NCI-H345 treated with DMSO at 0.1 percent for 48 hours (cell line): ENCODE data around the gene PCNX1.
"Not testable (repeated sequence)": the region's sequence is repeated elsewhere in the genome, so short reads cannot be mapped to it uniquely, and the experiment has no call there.

Experiments used
- DNase-seq: peaks from one replicate; lab custom pipeline; 2025; ENCODE audit not compliant: unreplicated experiment; lab: John Stamatoyannopoulos, UW

PCNX1 gene

GRCh38 chr14:71006200-71006563 lies 98.9 kb downstream of the PCNX1 start:
- DNase-seq, result no peak

DNA sequence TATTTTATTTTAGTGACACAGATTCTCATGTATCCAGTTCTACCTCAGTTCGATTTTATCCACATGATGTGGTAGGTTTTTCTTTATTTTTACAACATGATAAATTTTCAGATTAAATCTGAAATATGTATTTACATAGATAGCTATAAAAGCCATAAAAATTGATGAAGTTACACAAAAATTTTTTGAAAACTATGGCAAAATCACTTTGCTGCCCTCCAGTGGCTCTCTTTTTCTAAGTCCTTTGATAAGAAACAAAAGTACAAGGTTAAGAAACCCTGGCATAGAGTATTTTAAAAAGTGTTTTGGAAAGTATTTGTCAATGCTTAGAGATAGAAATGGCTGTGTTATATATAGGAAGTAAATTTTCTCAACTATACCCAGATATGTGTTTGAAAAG lies 104.2 kb downstream of the PCNX1 start:
- DNase-seq, result no peak

DNA sequence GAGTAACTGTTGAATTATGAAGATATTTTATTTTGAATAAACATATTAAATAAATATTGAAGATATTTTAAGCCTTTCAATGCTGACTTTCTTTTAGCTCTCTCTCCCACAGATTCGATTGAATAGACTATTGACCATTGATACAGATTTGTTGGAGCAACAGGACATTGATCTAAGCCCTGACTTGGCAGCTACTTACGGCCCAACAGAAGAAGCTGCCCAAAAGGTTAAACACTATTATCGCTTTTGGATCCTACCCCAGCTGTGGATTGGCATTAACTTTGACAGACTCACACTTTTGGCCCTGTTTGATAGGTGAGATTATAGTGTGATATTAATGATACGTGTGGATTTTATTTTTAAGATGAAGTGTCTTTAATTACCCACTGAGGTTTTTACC lies 105.6 kb downstream of the PCNX1 start:
- no peak for DNase-seq

DNA sequence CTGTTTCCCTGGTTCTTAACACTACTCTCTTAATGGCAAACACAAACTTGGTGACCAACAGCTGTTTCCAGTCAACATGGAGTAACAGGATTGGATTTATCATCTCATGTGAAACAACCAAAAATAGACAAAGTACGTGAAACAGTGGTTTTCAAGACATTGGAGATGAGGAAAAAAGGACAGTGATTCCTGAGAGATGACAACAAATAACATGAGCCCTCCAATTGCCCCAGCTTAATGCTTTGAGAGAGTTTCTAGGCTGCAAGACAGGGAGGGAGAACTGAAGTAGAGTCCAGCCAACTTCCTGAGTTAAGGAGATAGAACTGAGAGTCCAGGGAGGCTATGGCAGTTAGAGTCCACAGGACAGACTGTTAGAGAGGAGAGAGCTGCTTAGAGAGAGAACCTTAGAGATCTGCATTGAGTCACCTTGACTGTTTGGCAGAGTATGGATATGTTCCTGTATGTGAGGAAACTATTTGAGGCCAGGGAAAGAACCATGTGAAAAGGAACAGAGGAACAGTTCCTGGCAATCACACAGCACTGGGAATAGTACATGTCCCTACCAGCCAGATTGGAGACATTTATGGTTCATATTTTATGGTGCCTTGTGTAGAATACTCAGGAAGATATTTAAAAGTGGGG lies 106.4 kb downstream of the PCNX1 start:
- no peak for DNase-seq

DNA sequence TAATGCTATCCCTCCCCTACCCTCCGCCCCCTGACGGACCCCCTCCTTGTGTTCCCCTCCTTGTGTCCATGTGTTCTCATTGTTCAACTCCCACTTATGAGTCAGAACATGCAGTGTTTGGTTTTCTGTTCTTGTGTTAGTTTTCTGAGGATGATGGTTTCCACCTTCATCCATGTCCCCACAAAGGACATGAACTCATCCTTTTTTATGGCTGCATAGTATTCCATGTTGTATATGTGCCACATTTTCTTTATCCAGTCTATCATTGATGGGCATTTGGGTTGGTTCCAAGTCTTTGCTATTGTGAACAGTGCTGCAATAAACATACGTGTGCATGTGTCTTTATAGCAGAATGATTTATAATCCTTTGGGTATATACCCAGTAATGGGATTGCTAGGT lies 112.7 kb downstream of the PCNX1 start:
- not testable (repeated sequence) for DNase-seq

DNA sequence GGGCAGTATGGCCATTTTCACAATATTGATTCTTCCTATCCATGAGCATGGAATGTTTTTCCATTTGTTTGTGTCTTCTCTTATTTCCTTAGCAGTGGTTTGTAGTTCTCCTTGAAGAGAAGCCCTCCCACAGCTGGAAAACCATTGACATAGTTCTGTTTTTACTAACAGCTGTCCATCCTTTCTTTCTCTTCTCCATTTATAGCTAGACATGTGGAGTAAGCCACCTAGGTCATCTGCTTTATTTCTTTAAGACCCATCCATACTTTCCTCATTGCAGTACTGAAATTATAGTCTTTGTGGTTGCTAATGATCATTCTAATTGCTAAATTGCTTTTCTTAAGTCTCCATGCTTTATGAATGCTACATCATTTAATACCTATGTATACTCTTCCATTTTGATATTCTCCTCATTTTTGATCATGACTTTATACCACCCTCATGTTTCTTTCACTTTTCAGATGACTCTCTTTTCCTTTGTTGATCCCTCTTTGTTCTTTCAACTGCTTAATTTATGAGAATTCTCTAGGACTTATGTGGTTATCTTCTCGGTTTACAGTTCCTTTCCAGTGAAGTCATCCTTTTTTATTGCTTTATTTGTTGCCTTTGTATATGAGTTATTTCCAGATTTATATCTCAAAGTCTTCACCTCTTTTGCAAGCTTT lies 114.2 kb downstream of the PCNX1 start:
- no peak for DNase-seq

- no peak for DNase-seq
Observed at GRCh38 chr14:71022012-71022869, 115.0 kb downstream of the PCNX1 start.

DNA sequence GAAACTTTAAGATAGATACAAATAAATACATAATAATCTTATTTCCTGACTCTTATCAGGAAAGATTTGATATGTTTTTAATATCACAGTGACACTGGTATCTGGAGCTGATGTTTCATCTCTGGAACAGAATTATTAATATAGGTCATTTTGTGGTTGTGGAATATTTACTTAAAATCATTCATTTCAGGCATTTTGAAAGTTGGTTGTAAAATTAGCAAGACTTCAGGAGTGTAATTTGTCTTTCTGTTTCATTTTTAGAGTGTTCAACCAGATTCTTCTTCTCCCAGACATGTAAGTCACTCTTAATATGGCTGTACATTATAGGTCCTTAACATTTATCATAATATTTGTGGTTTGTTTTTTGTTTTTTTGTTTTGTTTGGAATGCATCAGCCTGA lies 115.7 kb downstream of the PCNX1 start:
- no peak for DNase-seq

GRCh38 chr14:71029236-71029781 lies 122.0 kb downstream of the PCNX1 start:
- no peak for DNase-seq

- no peak for DNase-seq
Observed at GRCh38 chr14:71031000-71031399, 123.7 kb downstream of the PCNX1 start.

DNA sequence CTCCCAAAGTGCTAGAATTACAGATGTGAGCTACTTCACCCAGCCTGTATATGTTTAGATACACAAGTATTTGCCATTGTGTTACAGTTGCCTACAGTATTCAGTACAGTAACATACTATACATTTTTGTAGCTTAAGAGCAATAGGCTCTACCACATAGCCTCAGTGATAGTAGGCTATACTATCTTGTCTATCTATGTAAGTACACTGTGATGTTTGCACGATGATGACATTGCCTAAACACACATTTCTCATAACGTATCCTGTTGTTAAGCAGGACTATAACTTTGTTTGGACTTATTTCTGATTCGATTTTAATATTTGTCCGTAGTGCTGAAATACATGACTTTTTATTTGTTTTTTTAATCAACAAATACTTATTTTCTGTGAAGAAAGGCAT lies 129.2 kb downstream of the PCNX1 start:
- DNase-seq, result no peak

GRCh38 chr14:71048393-71048792 lies 141.1 kb downstream of the PCNX1 start:
- DNase-seq, result no peak

DNA sequence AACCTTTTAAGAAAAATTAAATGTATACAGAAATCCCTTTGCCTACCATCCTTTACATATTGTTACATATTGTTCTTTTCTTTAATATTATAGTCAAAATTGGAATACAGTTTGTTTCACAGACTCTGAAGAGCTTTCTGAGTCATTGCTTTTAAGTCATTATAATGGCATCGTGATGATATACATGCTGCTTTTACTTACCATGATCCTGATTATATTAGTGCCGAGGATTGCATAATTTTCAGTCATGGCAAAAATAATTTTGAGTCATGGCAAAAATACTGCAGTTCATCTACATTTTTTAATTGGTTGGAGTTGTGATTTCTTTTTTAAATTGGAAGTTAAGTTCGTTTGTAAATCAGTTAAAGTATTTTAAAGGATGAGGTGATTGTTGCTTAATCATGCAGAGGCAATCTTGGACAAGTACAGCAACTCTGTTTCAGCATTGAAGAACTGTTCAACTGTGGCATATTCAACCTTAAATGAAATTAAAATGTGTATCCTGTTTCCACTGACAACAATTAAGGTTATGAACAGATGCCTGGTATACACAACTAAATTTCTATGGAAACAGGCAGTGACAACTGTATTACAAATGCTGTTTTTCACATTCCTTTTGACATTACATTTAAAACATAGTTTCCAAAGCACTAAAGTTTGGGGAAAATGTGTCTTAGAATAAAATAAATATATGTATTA lies 142.3 kb downstream of the PCNX1 start:
- no peak for DNase-seq

GRCh38 chr14:71050227-71050823 lies 143.1 kb downstream of the PCNX1 start:
- no peak for DNase-seq

DNA sequence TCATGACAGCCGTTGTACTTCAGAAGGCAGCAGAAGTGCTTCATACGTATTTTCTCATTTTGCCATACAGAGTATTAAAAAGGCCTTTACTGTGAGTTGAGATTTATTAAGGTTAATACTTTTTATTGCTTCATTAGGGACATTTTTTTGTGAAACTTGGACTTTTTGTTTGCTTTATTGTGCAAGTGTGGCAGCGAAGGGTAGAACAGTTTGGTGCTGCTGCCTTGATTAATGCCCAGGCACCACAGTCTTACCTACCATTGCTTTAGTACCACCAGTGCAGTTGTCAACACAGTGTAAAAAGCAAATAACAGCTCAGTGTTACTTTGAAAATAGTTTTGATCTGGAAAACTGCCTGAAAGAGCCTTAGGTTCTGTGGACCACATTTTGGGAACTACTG lies 147.4 kb downstream of the PCNX1 start:
- DNase-seq, result no peak

- DNase-seq, result no peak
Observed at GRCh38 chr14:71056168-71056567, 148.9 kb downstream of the PCNX1 start.

- no peak for DNase-seq
Observed at GRCh38 chr14:71060274-71060673, 153.0 kb downstream of the PCNX1 start.

- DNase-seq, result no peak
Observed at GRCh38 chr14:71060825-71061455, 153.7 kb downstream of the PCNX1 start.

GRCh38 chr14:71061458-71061857 lies 154.2 kb downstream of the PCNX1 start:
- DNase-seq, result no peak

GRCh38 chr14:71062581-71063303 lies 155.5 kb downstream of the PCNX1 start:
- DNase-seq, result no peak
